GM12865 (cell line): ENCODE measurements around the gene PTPRK.

Source experiments
- DNase-seq: peaks from one replicate; pipeline ENCODE4 v3.0.0; 2010; ENCODE audit warnings: low read depth
- H3K4me3 ChIP-seq: 2 replicates; pipeline ENCODE4 v1.5.1; 2011; ENCODE audit warnings: mild to moderate bottlenecking, low read depth, low read length, control low read depth
- TF ChIP-seq, protein P1 (sequence below): IDR thresholded peaks from 2 replicates; pipeline ENCODE4 v1.5.1; 2011; ENCODE audit warnings: low read length, control low read depth, low read depth, inconsistent platforms; ENCODE audit not compliant: insufficient read depth; ENCODE audit errors: missing control alignments

The PTPRK gene

DNA sequence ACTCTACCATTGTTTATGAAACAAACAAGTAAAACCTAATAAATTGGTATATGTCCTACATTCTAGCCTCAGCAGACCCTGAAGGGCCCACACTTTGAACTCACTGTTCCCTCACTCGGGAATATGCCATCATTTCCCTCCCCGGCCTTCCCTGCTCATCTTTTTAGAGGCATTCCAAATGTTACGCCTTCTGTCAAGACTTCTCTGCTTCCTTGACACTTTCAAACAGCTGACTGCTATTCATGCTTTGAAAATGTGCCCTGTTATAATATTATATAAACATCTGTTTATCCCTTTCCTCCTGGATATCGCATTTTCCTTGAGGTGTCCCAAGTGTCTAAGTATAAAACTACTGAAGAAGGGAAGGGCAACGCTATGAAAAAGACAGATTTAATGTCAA, 370.0 kb downstream of the PTPRK start:
- TF ChIP-seq, protein P1, sequence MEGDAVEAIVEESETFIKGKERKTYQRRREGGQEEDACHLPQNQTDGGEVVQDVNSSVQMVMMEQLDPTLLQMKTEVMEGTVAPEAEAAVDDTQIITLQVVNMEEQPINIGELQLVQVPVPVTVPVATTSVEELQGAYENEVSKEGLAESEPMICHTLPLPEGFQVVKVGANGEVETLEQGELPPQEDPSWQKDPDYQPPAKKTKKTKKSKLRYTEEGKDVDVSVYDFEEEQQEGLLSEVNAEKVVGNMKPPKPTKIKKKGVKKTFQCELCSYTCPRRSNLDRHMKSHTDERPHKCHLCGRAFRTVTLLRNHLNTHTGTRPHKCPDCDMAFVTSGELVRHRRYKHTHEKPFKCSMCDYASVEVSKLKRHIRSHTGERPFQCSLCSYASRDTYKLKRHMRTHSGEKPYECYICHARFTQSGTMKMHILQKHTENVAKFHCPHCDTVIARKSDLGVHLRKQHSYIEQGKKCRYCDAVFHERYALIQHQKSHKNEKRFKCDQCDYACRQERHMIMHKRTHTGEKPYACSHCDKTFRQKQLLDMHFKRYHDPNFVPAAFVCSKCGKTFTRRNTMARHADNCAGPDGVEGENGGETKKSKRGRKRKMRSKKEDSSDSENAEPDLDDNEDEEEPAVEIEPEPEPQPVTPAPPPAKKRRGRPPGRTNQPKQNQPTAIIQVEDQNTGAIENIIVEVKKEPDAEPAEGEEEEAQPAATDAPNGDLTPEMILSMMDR: no peak
- no peak overlapping the region for H3K4me3 ChIP-seq

DNA sequence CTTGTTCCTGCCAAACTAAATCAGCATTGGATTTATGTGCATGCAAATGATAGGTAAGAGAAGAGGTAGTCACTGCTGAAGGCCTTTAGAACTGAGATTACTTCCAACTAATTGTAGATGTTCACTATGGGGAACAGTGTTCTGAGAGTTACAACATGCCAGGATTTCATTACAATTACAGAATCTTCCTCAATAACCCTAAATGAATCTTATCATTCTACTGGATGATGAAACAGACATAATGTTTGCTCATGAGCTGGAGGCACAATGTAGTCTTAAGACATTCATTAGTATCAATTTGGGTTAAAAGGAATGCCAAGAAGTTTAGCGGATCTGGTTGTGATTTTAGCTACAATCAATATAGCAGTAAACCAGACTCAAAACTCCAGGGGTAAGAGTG, 370.6 kb downstream of the PTPRK start:
- TF ChIP-seq, protein P1: no peak
- H3K4me3 ChIP-seq: no peak overlapping the region

More for the DNA sequence above, 370.0 kb downstream of the PTPRK start:
- no peak for DNase-seq

DNA sequence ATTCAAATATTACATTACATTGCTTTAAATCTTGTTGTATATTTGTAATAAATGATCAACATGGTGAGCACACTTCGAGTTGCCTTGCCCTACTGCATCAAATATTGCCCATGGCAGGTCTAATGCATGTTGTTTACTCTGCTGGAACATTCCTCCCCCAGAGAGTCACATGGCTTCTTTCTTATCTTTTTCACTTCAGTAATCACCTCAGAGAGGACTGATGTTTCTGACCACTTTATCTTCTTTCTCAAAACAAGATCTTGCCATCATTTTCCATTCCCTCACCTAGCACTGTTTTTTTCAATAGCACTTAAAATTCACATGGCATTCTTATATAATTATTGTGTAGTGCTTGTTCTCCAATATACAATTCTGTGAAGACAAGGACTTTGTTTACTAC, 376.1 kb downstream of the PTPRK start:
- DNase-seq: no peak
- TF ChIP-seq, protein P1: no peak

More for the DNA sequence above, 370.6 kb downstream of the PTPRK start:
- no peak for DNase-seq

DNA sequence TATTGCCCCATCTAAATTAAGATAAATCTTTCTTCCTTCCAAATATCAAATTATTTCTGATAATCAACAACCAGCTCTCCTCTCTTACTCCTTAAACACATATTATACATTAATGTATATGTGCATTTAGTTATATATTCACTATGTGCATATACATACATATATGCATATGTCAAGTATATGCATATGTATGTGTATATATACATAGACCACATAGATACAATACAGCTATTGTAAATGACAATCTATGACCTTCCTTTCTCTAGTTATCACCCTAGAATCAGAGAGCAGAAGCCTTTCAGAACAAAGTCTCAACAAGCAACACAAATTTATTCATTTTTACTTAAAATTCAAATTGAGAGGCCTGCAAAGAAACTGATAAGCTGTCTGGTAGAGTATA, 378.5 kb downstream of the PTPRK start:
- no peak overlapping the region for H3K4me3 ChIP-seq
- TF ChIP-seq, protein P1: no peak
- DNase-seq: no peak

More for the DNA sequence above, 376.1 kb downstream of the PTPRK start:
- no peak overlapping the region for H3K4me3 ChIP-seq

DNA sequence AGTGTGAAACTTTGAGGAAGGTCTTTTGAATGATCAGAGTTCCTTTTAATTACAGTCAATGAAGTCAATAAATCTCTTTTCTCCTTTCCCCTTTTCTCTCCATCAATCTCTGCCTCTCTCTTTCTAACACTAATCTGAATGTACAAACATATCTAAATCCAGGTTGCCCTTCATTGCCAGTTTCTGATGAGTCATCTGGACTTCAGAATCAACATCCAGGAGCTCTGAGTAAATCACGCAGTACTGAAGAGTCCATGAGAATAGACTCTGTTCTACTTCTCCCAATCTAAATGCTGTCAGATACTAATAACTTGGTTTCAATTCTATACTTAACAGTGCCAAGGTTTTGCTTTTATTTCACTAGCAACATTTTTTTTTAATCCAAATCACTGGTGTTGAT, 380.9 kb downstream of the PTPRK start:
- TF ChIP-seq, protein P1: no peak
- no peak for DNase-seq

DNA sequence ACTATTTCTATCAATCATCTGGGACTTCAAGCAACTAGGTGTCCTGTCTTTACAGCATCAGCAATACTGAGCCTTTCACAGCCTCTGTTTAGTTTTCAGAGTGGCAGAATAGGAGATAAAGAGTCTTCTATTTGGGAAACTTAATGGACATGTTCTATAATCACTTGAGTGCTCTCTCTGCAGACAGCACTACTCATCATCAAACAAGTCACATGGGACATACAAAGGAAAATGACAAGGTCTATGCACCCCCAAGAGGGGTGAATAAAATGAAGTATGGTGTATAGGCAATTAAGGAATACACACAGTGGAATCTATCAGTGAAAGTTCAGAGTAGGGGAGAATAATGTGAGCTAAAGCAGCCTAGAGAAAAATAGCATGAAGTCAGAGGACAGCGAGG, 381.7 kb downstream of the PTPRK start:
- DNase-seq: no peak
- H3K4me3 ChIP-seq: no peak overlapping the region
- TF ChIP-seq, protein P1: no peak

More for the DNA sequence above, 380.9 kb downstream of the PTPRK start:
- H3K4me3 ChIP-seq: no peak overlapping the region

DNA sequence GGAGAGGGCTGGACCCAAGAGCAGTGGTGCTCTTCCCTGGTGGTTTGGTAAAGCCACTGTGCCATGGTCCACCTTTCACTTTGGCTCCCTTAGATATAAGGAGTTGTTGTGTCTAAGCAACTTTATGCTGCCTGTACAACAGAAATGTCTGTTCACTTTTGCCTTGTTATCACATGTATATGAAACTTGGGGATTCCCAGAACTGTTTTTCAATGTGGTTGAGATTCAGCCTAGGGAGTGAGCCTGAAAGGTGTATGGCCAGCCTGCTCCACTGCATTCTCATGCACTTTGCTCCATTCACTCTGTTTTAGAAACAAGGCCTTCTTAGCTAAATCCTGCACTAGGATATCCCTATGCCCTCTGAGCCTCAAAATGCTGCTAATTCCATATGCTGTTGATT, 385.1 kb downstream of the PTPRK start:
- TF ChIP-seq, protein P1: no peak
- DNase-seq: peak; percentile 23

More for the DNA sequence above, 385.1 kb downstream of the PTPRK start:
- H3K4me3 ChIP-seq: no peak overlapping the region
